ENCODE measurements around the gene NCK2.

DNA sequence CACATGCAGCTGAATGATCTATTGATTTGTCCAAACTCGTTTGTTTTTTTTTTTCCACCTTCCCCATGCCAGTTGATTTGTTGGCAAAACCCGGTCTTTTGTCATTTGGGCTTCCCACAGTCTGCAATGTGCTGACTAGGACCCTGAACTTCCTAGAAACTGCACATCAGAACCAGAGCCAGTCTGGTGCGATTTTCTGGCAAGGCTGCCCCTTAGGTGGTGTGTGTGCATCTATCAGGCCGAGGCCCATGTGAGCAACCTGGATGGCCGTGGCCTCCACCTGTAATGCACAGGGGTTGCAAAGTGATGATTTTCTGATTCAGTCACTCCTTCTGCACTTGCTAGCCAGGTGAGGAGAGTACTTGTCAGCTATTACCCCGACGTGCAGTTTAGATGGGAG is 47.8 kb downstream of the NCK2 start:
- TF ChIP-seq, protein P1, sequence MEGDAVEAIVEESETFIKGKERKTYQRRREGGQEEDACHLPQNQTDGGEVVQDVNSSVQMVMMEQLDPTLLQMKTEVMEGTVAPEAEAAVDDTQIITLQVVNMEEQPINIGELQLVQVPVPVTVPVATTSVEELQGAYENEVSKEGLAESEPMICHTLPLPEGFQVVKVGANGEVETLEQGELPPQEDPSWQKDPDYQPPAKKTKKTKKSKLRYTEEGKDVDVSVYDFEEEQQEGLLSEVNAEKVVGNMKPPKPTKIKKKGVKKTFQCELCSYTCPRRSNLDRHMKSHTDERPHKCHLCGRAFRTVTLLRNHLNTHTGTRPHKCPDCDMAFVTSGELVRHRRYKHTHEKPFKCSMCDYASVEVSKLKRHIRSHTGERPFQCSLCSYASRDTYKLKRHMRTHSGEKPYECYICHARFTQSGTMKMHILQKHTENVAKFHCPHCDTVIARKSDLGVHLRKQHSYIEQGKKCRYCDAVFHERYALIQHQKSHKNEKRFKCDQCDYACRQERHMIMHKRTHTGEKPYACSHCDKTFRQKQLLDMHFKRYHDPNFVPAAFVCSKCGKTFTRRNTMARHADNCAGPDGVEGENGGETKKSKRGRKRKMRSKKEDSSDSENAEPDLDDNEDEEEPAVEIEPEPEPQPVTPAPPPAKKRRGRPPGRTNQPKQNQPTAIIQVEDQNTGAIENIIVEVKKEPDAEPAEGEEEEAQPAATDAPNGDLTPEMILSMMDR (IDR thresholded peaks at IDR 0.05) = no peak
- TF ChIP-seq POLR2A (IDR thresholded peaks at IDR 0.05) = no peak

Measured in esophagus squamous epithelium (tissue), 4 donors.